ENCODE results near the gene CTAGE8. TPM values are rescaled to one million over a fixed set of nuclear protein-coding genes. Genes with fewer than 3 reads are reported as not detected.
"Not testable (repeated sequence)": the region's sequence is repeated elsewhere in the genome, so short reads cannot be mapped to it uniquely, and the experiment has no call there.

CTAGE8 gene
- polyA plus RNA-seq (2011; rRNA removed): 0.21 and 0.54 TPM in 2 replicates
- polyA minus RNA-seq (2011; rRNA and poly(A)+ RNA removed): 0.14 and 0.26 TPM in 2 replicates

- H3K4me3 ChIP-seq (ENCODE audit: low read depth, low read length); CTCF ChIA-PET; H3K27me3 ChIP-seq (ENCODE audit: control insufficient read depth, insufficient read depth, low read length); DNase-seq (ENCODE audit: low read depth); POLR2A ChIA-PET; H3K36me3 ChIP-seq (ENCODE audit: control insufficient read depth, insufficient read depth, low read length): not testable (repeated sequence)
Observed at GRCh38 chr7:144269188-144269587, at the start of gene CTAGE8. Gene CTAGE8, minus strand, starts transcription at chr7:144269288. Its CDS starts 38 bp downstream, at chr7:144269250.

GRCh38 chr7:144317537-144317936 is 48.4 kb upstream of the CTAGE8 start:
- POLR2A ChIA-PET; DNase-seq (ENCODE audit: low read depth); H3K36me3 ChIP-seq (ENCODE audit: control insufficient read depth, insufficient read depth, low read length); H3K4me3 ChIP-seq (ENCODE audit: low read depth, low read length); CTCF ChIA-PET; H3K27me3 ChIP-seq (ENCODE audit: control insufficient read depth, insufficient read depth, low read length): not testable (repeated sequence)

- DNase-seq (ENCODE audit: low read depth); H3K4me3 ChIP-seq (ENCODE audit: low read depth, low read length); POLR2A ChIA-PET: not testable (repeated sequence)
Observed at GRCh38 chr7:144311872-144312469, 42.9 kb upstream of the CTAGE8 start, which contains the start of gene OR2A1. Gene OR2A1, plus strand, starts transcription at chr7:144312419. Its CDS starts 5,706 bp downstream, at chr7:144318125.

GRCh38 chr7:144311218-144311617 is 42.1 kb upstream of the CTAGE8 start:
- H3K4me3 ChIP-seq (ENCODE audit: low read depth, low read length); H3K27me3 ChIP-seq (ENCODE audit: control insufficient read depth, insufficient read depth, low read length); H3K36me3 ChIP-seq (ENCODE audit: control insufficient read depth, insufficient read depth, low read length); POLR2A ChIA-PET; DNase-seq (ENCODE audit: low read depth); CTCF ChIA-PET: not testable (repeated sequence)

More at GRCh38 chr7:144311872-144312469, 42.9 kb upstream of the CTAGE8 start, which contains the start of gene OR2A1:
- H3K36me3 ChIP-seq (ENCODE audit: control insufficient read depth, insufficient read depth, low read length); H3K27me3 ChIP-seq (ENCODE audit: control insufficient read depth, insufficient read depth, low read length); CTCF ChIA-PET: not testable (repeated sequence)

- H3K27me3 ChIP-seq (ENCODE audit: control insufficient read depth, insufficient read depth, low read length); H3K36me3 ChIP-seq (ENCODE audit: control insufficient read depth, insufficient read depth, low read length); H3K4me3 ChIP-seq (ENCODE audit: low read depth, low read length); CTCF ChIA-PET; POLR2A ChIA-PET; DNase-seq (ENCODE audit: low read depth): not testable (repeated sequence)
Observed at GRCh38 chr7:144309702-144310101, 40.6 kb upstream of the CTAGE8 start.

- H3K36me3 ChIP-seq (ENCODE audit: control insufficient read depth, insufficient read depth, low read length); H3K4me3 ChIP-seq (ENCODE audit: low read depth, low read length); DNase-seq (ENCODE audit: low read depth); H3K27me3 ChIP-seq (ENCODE audit: control insufficient read depth, insufficient read depth, low read length); POLR2A ChIA-PET; CTCF ChIA-PET: not testable (repeated sequence)
Observed at GRCh38 chr7:144305156-144305555, 36.1 kb upstream of the CTAGE8 start.

GRCh38 chr7:144303607-144304006 is 34.5 kb upstream of the CTAGE8 start:
- H3K4me3 ChIP-seq (ENCODE audit: low read depth, low read length); CTCF ChIA-PET; POLR2A ChIA-PET; H3K27me3 ChIP-seq (ENCODE audit: control insufficient read depth, insufficient read depth, low read length); DNase-seq (ENCODE audit: low read depth); H3K36me3 ChIP-seq (ENCODE audit: control insufficient read depth, insufficient read depth, low read length): not testable (repeated sequence)

- H3K27me3 ChIP-seq (ENCODE audit: control insufficient read depth, insufficient read depth, low read length); CTCF ChIA-PET; H3K4me3 ChIP-seq (ENCODE audit: low read depth, low read length); H3K36me3 ChIP-seq (ENCODE audit: control insufficient read depth, insufficient read depth, low read length); POLR2A ChIA-PET; DNase-seq (ENCODE audit: low read depth): not testable (repeated sequence)
Observed at GRCh38 chr7:144302578-144303303, 33.7 kb upstream of the CTAGE8 start.

- POLR2A ChIA-PET; H3K36me3 ChIP-seq (ENCODE audit: control insufficient read depth, insufficient read depth, low read length); H3K4me3 ChIP-seq (ENCODE audit: low read depth, low read length); H3K27me3 ChIP-seq (ENCODE audit: control insufficient read depth, insufficient read depth, low read length); DNase-seq (ENCODE audit: low read depth); CTCF ChIA-PET: not testable (repeated sequence)
Observed at GRCh38 chr7:144293794-144294499, 24.9 kb upstream of the CTAGE8 start.

- DNase-seq (ENCODE audit: low read depth); H3K4me3 ChIP-seq (ENCODE audit: low read depth, low read length); POLR2A ChIA-PET; H3K27me3 ChIP-seq (ENCODE audit: control insufficient read depth, insufficient read depth, low read length); H3K36me3 ChIP-seq (ENCODE audit: control insufficient read depth, insufficient read depth, low read length); CTCF ChIA-PET: not testable (repeated sequence)
Observed at GRCh38 chr7:144292384-144293161, 23.5 kb upstream of the CTAGE8 start.

- H3K4me3 ChIP-seq (ENCODE audit: low read depth, low read length); CTCF ChIA-PET; POLR2A ChIA-PET; DNase-seq (ENCODE audit: low read depth); H3K27me3 ChIP-seq (ENCODE audit: control insufficient read depth, insufficient read depth, low read length); H3K36me3 ChIP-seq (ENCODE audit: control insufficient read depth, insufficient read depth, low read length): not testable (repeated sequence)
Observed at GRCh38 chr7:144291607-144292006, 22.5 kb upstream of the CTAGE8 start.

- H3K27me3 ChIP-seq (ENCODE audit: control insufficient read depth, insufficient read depth, low read length); POLR2A ChIA-PET; H3K36me3 ChIP-seq (ENCODE audit: control insufficient read depth, insufficient read depth, low read length); CTCF ChIA-PET; H3K4me3 ChIP-seq (ENCODE audit: low read depth, low read length); DNase-seq (ENCODE audit: low read depth): not testable (repeated sequence)
Observed at GRCh38 chr7:144287171-144287784, 18.2 kb upstream of the CTAGE8 start.

Data from BJ (cell line).